SK-N-SH (cell line): ENCODE data around the gene CPTP. TPM values are rescaled to one million over a fixed set of nuclear protein-coding genes. Genes with fewer than 3 reads are reported as not detected.

Experiments
- CTCF ChIA-PET: fragments of 300-600, 350-600 bp; formaldehyde crosslinking; extraction: SDS; loops from one replicate; lab custom pipeline; 2021; lab: Yijun Ruan, JAX
- POLR2A ChIA-PET: fragments of 350-600 bp; sonication (Branson Sonifier 250); formaldehyde crosslinking; extraction: SDS; loops from one replicate; lab custom pipeline; 2020; ENCODE audit warnings: antibody characterized with exemption, inconsistent platforms; lab: Yijun Ruan, JAX
- DNase-seq: peaks from one replicate; pipeline ENCODE4 v3.0.0; 2012
- H2AFZ ChIP-seq: fragments of 200-600 bp; sonication (generic); 2 replicates; pipeline ENCODE4 v1.8.1; 2016; ENCODE audit warnings: antibody characterized with exemption, mild to moderate bottlenecking, low read depth
- H3F3A ChIP-seq: fragments of 200-600 bp; sonication (generic); replicated peaks from 2 replicates; pipeline ENCODE3; 2016; ENCODE audit warnings: antibody characterized with exemption, mild to moderate bottlenecking; ENCODE audit not compliant: insufficient read depth
- H3K27ac ChIP-seq, 2 experiments: fragments of 200-500 bp in 1 of 2; fragments of 200-600 bp in 1 of 2; sonication (Bioruptor generic) in 1 of 2; sonication (generic), shearing (Covaris generic) in 1 of 2; 2 replicates each; pipeline versions ENCODE4 v1.5.1 to v1.6.1; 2014 to 2016; ENCODE audit warnings: low read depth in 2 of 2, inconsistent platforms in 1 of 2, low read length in 1 of 2, mild to moderate bottlenecking in 1 of 2, mixed read lengths in 1 of 2
- H3K27me3 ChIP-seq: fragments of 200-600 bp; sonication (generic), shearing (Covaris generic); 2 replicates; pipeline ENCODE4 v1.6.1; 2016; ENCODE audit warnings: mixed run types; ENCODE audit not compliant: insufficient read depth
- H3K36me3 ChIP-seq, 2 experiments: fragments of 200-500 bp in 1 of 2; fragments of 200-600 bp in 1 of 2; sonication (Bioruptor generic) in 1 of 2; sonication (generic) in 1 of 2; replicated peaks in 1 of 2; 2 replicates each; pipeline versions ENCODE3 to v1.5.1; 2014 to 2016; ENCODE audit warnings: low read length in 1 of 2, mild to moderate bottlenecking in 1 of 2; ENCODE audit not compliant: insufficient read depth in 2 of 2, control insufficient read depth in 1 of 2
- H3K4me1 ChIP-seq, 2 experiments: fragments of 200-500 bp in 1 of 2; fragments of 200-600 bp in 1 of 2; sonication (Bioruptor generic) in 1 of 2; sonication (generic), shearing (Covaris generic) in 1 of 2; 2 replicates each; pipeline versions ENCODE4 v1.5.1 to v1.6.1; 2014 to 2016; ENCODE audit warnings: low read depth in 1 of 2, low read length in 1 of 2, mixed run types in 1 of 2; ENCODE audit not compliant: insufficient read depth in 2 of 2, control insufficient read depth in 1 of 2
- H3K4me2 ChIP-seq: fragments of 200-600 bp; sonication (generic), shearing (Covaris generic); 2 replicates; pipeline ENCODE4 v1.6.1; 2017; ENCODE audit warnings: mixed run types
- H3K4me3 ChIP-seq, 2 experiments: fragments of 200-500 bp in 1 of 2; fragments of 200-600 bp in 1 of 2; sonication (Bioruptor generic) in 1 of 2; sonication (generic), shearing (Covaris generic) in 1 of 2; 2 replicates each; pipeline versions ENCODE4 v1.5.1 to v1.8.1; 2014 to 2016; ENCODE audit warnings: low read depth in 2 of 2, inconsistent platforms in 1 of 2, low read length in 1 of 2, mild to moderate bottlenecking in 1 of 2, mixed read lengths in 1 of 2, moderate library complexity in 1 of 2
- H3K79me2 ChIP-seq: fragments of 200-600 bp; sonication (generic); 2 replicates; pipeline ENCODE4 v1.8.1; 2017; ENCODE audit warnings: mild to moderate bottlenecking; ENCODE audit not compliant: insufficient read depth
- H3K9ac ChIP-seq: fragments of 200-600 bp; sonication (generic); 2 replicates; pipeline ENCODE4 v1.6.1; 2017; ENCODE audit warnings: mixed run types
- H3K9me2 ChIP-seq: fragments of 200-600 bp; sonication (generic); 2 replicates; pipeline ENCODE4 v1.6.1; 2017; ENCODE audit warnings: mixed run types
- H3K9me3 ChIP-seq: fragments of 200-600 bp; sonication (generic); 2 replicates; pipeline ENCODE4 v1.6.1; 2017; ENCODE audit warnings: mixed run types, mild to moderate bottlenecking, moderate library complexity
- H4K20me1 ChIP-seq: fragments of 200-600 bp; sonication (generic); 2 replicates; pipeline ENCODE4 v1.6.1; 2017; ENCODE audit warnings: mild to moderate bottlenecking, mixed run types; ENCODE audit not compliant: insufficient read depth
- CHD2 ChIP-seq: fragments of 150-350 bp; IDR thresholded peaks from 2 replicates; pipeline ENCODE4 v1.6.1; 2018; ENCODE audit warnings: low read length; ENCODE audit not compliant: partially characterized antibody
- FOXJ3 ChIP-seq: sonication (generic); formaldehyde crosslinking; IDR thresholded peaks from 2 replicates; pipeline ENCODE4 v1.5.1; 2020; ENCODE audit warnings: mild to moderate bottlenecking, missing genetic modification reagents
- GATA2 ChIP-seq: sonication (generic); formaldehyde crosslinking; IDR thresholded peaks from 2 replicates; pipeline ENCODE4 v1.5.0; 2020; ENCODE audit warnings: mild to moderate bottlenecking, missing genetic modification reagents
- JUND ChIP-seq: IDR thresholded peaks from 2 replicates; pipeline ENCODE4 v1.4.0; 2012
- RAD21 ChIP-seq: IDR thresholded peaks from 2 replicates; pipeline ENCODE4 v1.6.1; 2012; ENCODE audit warnings: mild to moderate bottlenecking, low read length
- RFX5 ChIP-seq: IDR thresholded peaks from 2 replicates; pipeline ENCODE4 v1.6.1; 2012; ENCODE audit warnings: mild to moderate bottlenecking, improper control_type of control experiment, low read length
- RXRA ChIP-seq: IDR thresholded peaks from 2 replicates; pipeline ENCODE4 v1.4.0; 2012; ENCODE audit warnings: low read depth, mild to moderate bottlenecking, borderline replicate concordance
- SIN3A ChIP-seq: IDR thresholded peaks from 2 replicates; pipeline ENCODE4 v1.6.1; 2012; ENCODE audit warnings: low read depth, mild to moderate bottlenecking, low read length, moderate library complexity, borderline replicate concordance
- TAF1 ChIP-seq: IDR thresholded peaks from 2 replicates; pipeline ENCODE4 v1.6.1; 2012; ENCODE audit warnings: low read depth, mild to moderate bottlenecking, low read length, moderate library complexity, borderline replicate concordance
- TCF12 ChIP-seq: IDR thresholded peaks from 2 replicates; pipeline ENCODE4 v1.4.0; 2012
- TEAD4 ChIP-seq: IDR thresholded peaks from 2 replicates; pipeline ENCODE4 v1.4.0; 2012; ENCODE audit warnings: mild to moderate bottlenecking, borderline replicate concordance; ENCODE audit not compliant: insufficient read depth
- YY1 ChIP-seq: IDR thresholded peaks from 2 replicates; pipeline ENCODE4 v1.4.0; 2012; ENCODE audit warnings: low read depth, mild to moderate bottlenecking
- WGBS: methylation state at CpG from one replicate; pipeline ENCODE4 v1.1.6; 2017; ENCODE audit warnings: low lambda C conversion rate; 5-methylcytosine and 5-hydroxymethylcytosine counted together
- polyA plus RNA-seq, 3 experiments: library from polyadenylated mRNA; depleted of rRNA; stranded (reverse); fragments of >200 nt; gene quantifications; 2 replicates each; pipeline ENCODE4 v1.2.3, GENCODE V29; 2012
- TF ChIP-seq, protein P1 (sequence below): IDR thresholded peaks from 2 replicates; pipeline ENCODE4 v1.6.1; 2012; ENCODE audit warnings: mild to moderate bottlenecking, low read depth, low read length, moderate library complexity
- TF ChIP-seq, protein P2 (sequence below): IDR thresholded peaks from 2 replicates; pipeline ENCODE4 v1.4.0; 2012; ENCODE audit warnings: low read depth, borderline replicate concordance

Gene CPTP
- polyA plus RNA-seq, 1 of the 3 experiments (the other 2 are of a cell fraction): 13.4 TPM

DNA sequence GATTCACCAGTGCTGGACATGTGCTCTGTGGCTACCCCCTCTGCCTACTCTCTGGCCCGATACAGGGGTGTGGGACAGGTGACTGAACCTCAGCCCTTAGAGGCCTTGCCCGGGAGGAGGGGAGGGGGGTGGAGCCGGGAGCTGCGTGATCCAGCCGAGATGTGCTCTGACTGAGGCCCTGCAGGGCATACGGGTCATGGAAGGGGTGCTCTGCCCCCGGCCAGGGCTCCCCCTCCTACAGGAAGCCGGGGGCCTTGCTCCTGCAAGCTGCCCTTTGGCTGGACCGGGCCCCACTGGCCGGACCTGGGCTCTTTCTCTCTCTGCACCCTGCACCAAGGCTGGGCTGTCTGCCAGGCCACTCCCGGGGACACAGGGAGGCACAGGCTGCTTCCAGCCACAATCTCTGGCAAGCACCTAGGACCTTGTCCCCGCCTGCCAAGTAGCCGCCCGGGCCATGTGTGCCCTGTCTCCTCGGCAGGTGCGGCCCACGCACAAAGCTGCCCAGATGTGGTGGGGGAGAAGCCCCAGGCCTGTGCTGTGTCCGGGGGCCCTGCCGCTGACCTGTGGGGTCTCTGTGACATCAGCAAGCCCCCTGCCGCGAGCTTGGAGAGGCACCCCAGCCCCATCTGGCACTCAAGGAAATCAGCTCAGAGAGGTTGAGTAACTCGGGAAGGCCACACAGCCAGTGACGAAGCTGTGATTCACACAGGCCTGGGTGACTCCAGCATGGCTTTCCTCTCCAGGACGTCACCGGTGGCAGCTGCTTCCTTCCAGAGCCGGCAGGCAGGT, 42.9 kb upstream of the CPTP start:
- WGBS: 47% methylated on average over 9 of the region's 26 CpGs
- H3K9ac ChIP-seq: no peak overlapping the region
- ChIA-PET CTCF (interaction anchor here (1.3 to 2.4 kb wide), 3 partner anchors 9 to 219 kb away, joined by 4 to 18 read pairs (median 10); no protein-coding TSS in a partner anchor), POLR2A (interaction anchor here (1.0 kb wide), 1 partner anchor 9 kb away, joined by 4 read pairs; no protein-coding TSS in a partner anchor)
- no peaks in the 10 kb centered on the region for H3K9me3 ChIP-seq
- no peak overlapping the region for H3K4me3 ChIP-seq
- H2AFZ ChIP-seq: no peak overlapping the region
- H3K4me1 ChIP-seq: peaks cover 0 to 9% of the 10 kb centered on the region in 2 experiments; a peak in 1 of 4 replicates
- no peaks in the 10 kb centered on the region for H3K36me3 ChIP-seq
- no peaks in the 10 kb centered on the region for H3F3A ChIP-seq
- no peak for TF ChIP-seq FOXJ3 (CRISPR knock-in tag)
- TF ChIP-seq TAF1: no peak
- TF ChIP-seq RXRA: no peak
- no peak for TF ChIP-seq CHD2
- TF ChIP-seq TEAD4: no peak
- TF ChIP-seq GATA2 (CRISPR knock-in tag): no peak
- no peak for TF ChIP-seq RFX5
- TF ChIP-seq SIN3A: no peak
- no peak for TF ChIP-seq YY1
- TF ChIP-seq JUND: no peak
- TF ChIP-seq TCF12: no peak
- TF ChIP-seq, protein P1, sequence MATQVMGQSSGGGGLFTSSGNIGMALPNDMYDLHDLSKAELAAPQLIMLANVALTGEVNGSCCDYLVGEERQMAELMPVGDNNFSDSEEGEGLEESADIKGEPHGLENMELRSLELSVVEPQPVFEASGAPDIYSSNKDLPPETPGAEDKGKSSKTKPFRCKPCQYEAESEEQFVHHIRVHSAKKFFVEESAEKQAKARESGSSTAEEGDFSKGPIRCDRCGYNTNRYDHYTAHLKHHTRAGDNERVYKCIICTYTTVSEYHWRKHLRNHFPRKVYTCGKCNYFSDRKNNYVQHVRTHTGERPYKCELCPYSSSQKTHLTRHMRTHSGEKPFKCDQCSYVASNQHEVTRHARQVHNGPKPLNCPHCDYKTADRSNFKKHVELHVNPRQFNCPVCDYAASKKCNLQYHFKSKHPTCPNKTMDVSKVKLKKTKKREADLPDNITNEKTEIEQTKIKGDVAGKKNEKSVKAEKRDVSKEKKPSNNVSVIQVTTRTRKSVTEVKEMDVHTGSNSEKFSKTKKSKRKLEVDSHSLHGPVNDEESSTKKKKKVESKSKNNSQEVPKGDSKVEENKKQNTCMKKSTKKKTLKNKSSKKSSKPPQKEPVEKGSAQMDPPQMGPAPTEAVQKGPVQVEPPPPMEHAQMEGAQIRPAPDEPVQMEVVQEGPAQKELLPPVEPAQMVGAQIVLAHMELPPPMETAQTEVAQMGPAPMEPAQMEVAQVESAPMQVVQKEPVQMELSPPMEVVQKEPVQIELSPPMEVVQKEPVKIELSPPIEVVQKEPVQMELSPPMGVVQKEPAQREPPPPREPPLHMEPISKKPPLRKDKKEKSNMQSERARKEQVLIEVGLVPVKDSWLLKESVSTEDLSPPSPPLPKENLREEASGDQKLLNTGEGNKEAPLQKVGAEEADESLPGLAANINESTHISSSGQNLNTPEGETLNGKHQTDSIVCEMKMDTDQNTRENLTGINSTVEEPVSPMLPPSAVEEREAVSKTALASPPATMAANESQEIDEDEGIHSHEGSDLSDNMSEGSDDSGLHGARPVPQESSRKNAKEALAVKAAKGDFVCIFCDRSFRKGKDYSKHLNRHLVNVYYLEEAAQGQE: no peak
- TF ChIP-seq, protein P2, sequence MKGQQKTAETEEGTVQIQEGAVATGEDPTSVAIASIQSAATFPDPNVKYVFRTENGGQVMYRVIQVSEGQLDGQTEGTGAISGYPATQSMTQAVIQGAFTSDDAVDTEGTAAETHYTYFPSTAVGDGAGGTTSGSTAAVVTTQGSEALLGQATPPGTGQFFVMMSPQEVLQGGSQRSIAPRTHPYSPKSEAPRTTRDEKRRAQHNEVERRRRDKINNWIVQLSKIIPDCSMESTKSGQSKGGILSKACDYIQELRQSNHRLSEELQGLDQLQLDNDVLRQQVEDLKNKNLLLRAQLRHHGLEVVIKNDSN: no peak
- TF ChIP-seq RAD21: no peak
- TF ChIP-seq, all 33 proteins: peak for 0
- Histone ChIP-seq H4K20me1 (no peaks in the 10 kb centered on the region), H3K27me3 (no peaks in the 10 kb centered on the region), H3K4me2 (no peak overlapping the region), H3K27ac (no peak overlapping the region), H3K9me2 (no peaks in the 10 kb centered on the region), H3K79me2 (no peaks in the 10 kb centered on the region)
- peak; percentile 55 for DNase-seq
